Esophagus muscularis mucosa (tissue), 4 donors: ENCODE data around the gene NFATC1. TPM values are rescaled to one million over a fixed set of nuclear protein-coding genes. Genes with fewer than 3 reads are reported as not detected.

Source experiments
- DNase-seq: peaks from one replicate; pipeline ENCODE4 v3.0.0-alpha.2; 2017; ENCODE audit errors: extremely low spot score
- H3K27ac ChIP-seq, 4 donors: fragments of 200-600 bp; sonication (generic); replicated peaks in 1 of 4; 1 replicate in 3 of 4; 2 replicates in 1 of 4; pipeline ENCODE4 v1.5.1; 2016 to 2019; ENCODE audit warnings: mild to moderate bottlenecking in 1 of 4
- H3K27me3 ChIP-seq, 4 donors: fragments of 200-600 bp; sonication (generic); one replicate each; pipeline versions ENCODE4 v1.5.1 to v1.6.0; 2016 to 2019
- H3K36me3 ChIP-seq, 4 donors: fragments of 200-600 bp; sonication (generic); one replicate each; pipeline ENCODE4 v1.5.1; 2016 to 2019
- H3K4me1 ChIP-seq, 4 donors: fragments of 200-600 bp; sonication (generic); one replicate each; pipeline ENCODE4 v1.5.1; 2016 to 2019
- H3K4me3 ChIP-seq, 4 donors: fragments of 200-600 bp; sonication (generic); 1 replicate in 2 of 4; 2 replicates in 2 of 4; pipeline ENCODE4 v1.5.1; 2016 to 2019; ENCODE audit warnings: mild to moderate bottlenecking in 4 of 4, moderate library complexity in 1 of 4
- H3K9me3 ChIP-seq, 4 donors: fragments of 200-600 bp; sonication (generic); 1 replicate in 3 of 4; 2 replicates in 1 of 4; pipeline ENCODE4 v1.5.1; 2016 to 2019
- EP300 ChIP-seq: sonication (generic); formaldehyde crosslinking; IDR thresholded peaks from one replicate; pipeline ENCODE4 v1.6.1; 2017; ENCODE audit warnings: antibody characterized with exemption
- POLR2A ChIP-seq: fragments of 450-650 bp; IDR thresholded peaks from one replicate; pipeline ENCODE4 v1.6.1; 2017; ENCODE audit warnings: antibody characterized with exemption, moderate library complexity, mild to moderate bottlenecking, low read depth
- POLR2AphosphoS5 ChIP-seq, 2 donors: sonication (generic); formaldehyde crosslinking; IDR thresholded peaks; one replicate each; pipeline ENCODE4 v1.6.1; 2017; ENCODE audit warnings: antibody characterized with exemption in 2 of 2
- WGBS: methylation state at CpG from one replicate; pipeline ENCODE4 v1.1.5; 2018; 5-methylcytosine and 5-hydroxymethylcytosine counted together
- intact Hi-C: fragments of 100-400 bp; cut with DNase I; formaldehyde crosslinking; loops from one replicate; pipeline ENCODE4 v1.15.1; 2023
- total RNA-seq, 4 donors: library from RNA; depleted of rRNA; stranded (reverse); fragments of >200 nt; gene quantifications; one replicate each; pipeline versions ENCODE4 v1.1.0 to v1.2.1, GENCODE V29; 2016
- TF ChIP-seq, protein P1 (sequence below), 3 experiments: fragments of 200-600 bp in 2 of 3; fragments of 450-650 bp in 1 of 3; sonication (generic) in 2 of 3; IDR thresholded peaks; one replicate each; pipeline ENCODE4 v1.5.1; 2017 to 2019; ENCODE audit warnings: antibody characterized with exemption in 3 of 3, mild to moderate bottlenecking in 2 of 3, moderate library complexity in 1 of 3

The NFATC1 gene
- total RNA-seq, 4 donors from 2014 or later = 15.0 to 22.0 (median 17.8) TPM

DNA sequence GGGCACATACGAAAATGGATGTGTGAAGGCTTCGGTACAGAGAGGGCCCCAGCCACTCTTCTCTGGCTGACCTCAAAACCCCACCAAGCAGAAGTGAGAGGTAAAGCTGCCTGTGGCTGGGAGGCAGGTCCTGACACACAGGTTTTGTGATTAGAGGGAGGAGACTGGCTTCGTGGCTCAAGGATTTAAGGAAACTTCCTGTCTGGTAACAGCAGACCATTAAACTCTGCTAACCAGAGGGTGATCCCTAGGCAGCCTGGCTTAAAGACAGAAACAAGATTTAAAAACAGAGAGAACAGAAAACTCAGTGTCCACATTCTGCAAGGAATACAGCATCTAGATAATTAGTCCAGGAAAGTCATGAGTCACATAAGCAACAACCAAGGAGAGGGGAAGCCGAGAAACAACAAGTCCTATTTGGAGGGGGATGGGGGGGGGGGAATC lies 101.9 kb downstream of the NFATC1 start:
- peaks cover 0 to 19% (median 5%) of the 10 kb centered on the region in 4 donors for H3K9me3 ChIP-seq

GRCh38 chr18:79498662-79499061 lies 102.9 kb downstream of the NFATC1 start:
- no peak for DNase-seq
- peaks cover 0 to 16% (median 8%) of the 10 kb centered on the region in 4 donors for H3K36me3 ChIP-seq
- WGBS = 97% methylated on average over 6 of the region's 6 CpGs

More for the DNA sequence above, 101.9 kb downstream of the NFATC1 start:
- 63% methylated on average over 4 of the region's 4 CpGs for WGBS
- TF ChIP-seq POLR2A (no peak), EP300 (no peak)
- Histone ChIP-seq H3K27me3 (no peaks in the 10 kb centered on the region), H3K36me3 (peaks cover 0 to 20% (median 14%) of the 10 kb centered on the region in 4 donors), H3K4me3 (peak overlapping the region in 1 of 4 donors; percentile 15), H3K4me1 (peaks cover 6 to 26% (median 26%) of the 10 kb centered on the region in 4 donors), H3K27ac (peak overlapping the region; percentile 48 to 73 (median 67))
- intact Hi-C loops = no loop called here
- no peak for DNase-seq

GRCh38 chr18:79501006-79501405 lies 105.3 kb downstream of the NFATC1 start:
- H3K27ac ChIP-seq = no peak overlapping the region
- H3K36me3 ChIP-seq = peaks cover 0 to 11% (median 0%) of the 10 kb centered on the region in 4 donors
- TF ChIP-seq POLR2A (no peak), EP300 (no peak), POLR2AphosphoS5 (IDR thresholded peaks at IDR 0.05) (no peak)
- TF ChIP-seq, protein P1, sequence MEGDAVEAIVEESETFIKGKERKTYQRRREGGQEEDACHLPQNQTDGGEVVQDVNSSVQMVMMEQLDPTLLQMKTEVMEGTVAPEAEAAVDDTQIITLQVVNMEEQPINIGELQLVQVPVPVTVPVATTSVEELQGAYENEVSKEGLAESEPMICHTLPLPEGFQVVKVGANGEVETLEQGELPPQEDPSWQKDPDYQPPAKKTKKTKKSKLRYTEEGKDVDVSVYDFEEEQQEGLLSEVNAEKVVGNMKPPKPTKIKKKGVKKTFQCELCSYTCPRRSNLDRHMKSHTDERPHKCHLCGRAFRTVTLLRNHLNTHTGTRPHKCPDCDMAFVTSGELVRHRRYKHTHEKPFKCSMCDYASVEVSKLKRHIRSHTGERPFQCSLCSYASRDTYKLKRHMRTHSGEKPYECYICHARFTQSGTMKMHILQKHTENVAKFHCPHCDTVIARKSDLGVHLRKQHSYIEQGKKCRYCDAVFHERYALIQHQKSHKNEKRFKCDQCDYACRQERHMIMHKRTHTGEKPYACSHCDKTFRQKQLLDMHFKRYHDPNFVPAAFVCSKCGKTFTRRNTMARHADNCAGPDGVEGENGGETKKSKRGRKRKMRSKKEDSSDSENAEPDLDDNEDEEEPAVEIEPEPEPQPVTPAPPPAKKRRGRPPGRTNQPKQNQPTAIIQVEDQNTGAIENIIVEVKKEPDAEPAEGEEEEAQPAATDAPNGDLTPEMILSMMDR (IDR thresholded peaks at IDR 0.05) = no peak
- DNase-seq = no peak
- intact Hi-C loops = loop anchor here (5.0 kb wide), 1 partner anchor 44 kb away; no protein-coding TSS in a partner anchor
- peaks cover 0 to 19% (median 5%) of the 10 kb centered on the region in 4 donors for H3K9me3 ChIP-seq
- H3K27me3 ChIP-seq = no peaks in the 10 kb centered on the region
- H3K4me3 ChIP-seq = no peak overlapping the region
- 94% methylated on average over 4 of the region's 4 CpGs for WGBS
- H3K4me1 ChIP-seq = peaks cover 8 to 26% (median 25%) of the 10 kb centered on the region in 4 donors

More at GRCh38 chr18:79498662-79499061, 102.9 kb downstream of the NFATC1 start:
- peaks cover 0 to 19% (median 5%) of the 10 kb centered on the region in 4 donors for H3K9me3 ChIP-seq
- H3K4me3 ChIP-seq = no peak overlapping the region
- no peak for TF ChIP-seq EP300
- TF ChIP-seq, protein P1 (IDR thresholded peaks at IDR 0.05) = no peak
- no peak for TF ChIP-seq POLR2AphosphoS5 (IDR thresholded peaks at IDR 0.05)
- TF ChIP-seq POLR2A = no peak
- H3K27ac ChIP-seq = no peak overlapping the region
- intact Hi-C loops = no loop called here
- peaks cover 6 to 26% (median 26%) of the 10 kb centered on the region in 4 donors for H3K4me1 ChIP-seq
- no peaks in the 10 kb centered on the region for H3K27me3 ChIP-seq

DNA sequence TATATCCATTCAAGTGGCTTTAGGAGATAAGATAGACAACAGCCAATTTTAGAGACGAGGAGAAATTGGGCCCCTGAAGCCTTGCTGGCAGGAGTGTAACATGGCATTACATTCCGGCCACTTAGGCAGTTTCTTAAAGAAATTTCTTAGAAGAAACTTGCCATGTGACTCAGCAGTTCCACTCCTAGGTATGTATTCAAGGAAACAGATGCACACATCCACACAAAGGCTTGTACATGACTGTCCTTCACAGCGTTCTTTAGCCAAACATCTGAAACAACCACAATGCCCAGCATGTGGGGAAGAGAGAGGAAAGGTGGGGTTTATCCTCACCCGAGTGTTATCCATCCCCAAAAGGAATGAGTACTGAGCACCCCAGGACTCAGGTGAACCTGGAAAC lies 107.1 kb downstream of the NFATC1 start:
- Histone ChIP-seq H3K27ac (no peak overlapping the region), H3K9me3 (peaks cover 0 to 19% (median 5%) of the 10 kb centered on the region in 4 donors), H3K36me3 (no peaks in the 10 kb centered on the region), H3K4me3 (no peak overlapping the region), H3K4me1 (peaks cover 19 to 26% (median 24%) of the 10 kb centered on the region in 4 donors), H3K27me3 (no peaks in the 10 kb centered on the region)
- no peak for TF ChIP-seq POLR2A
- no peak for TF ChIP-seq EP300
- TF ChIP-seq POLR2AphosphoS5 (IDR thresholded peaks at IDR 0.05) = no peak
- TF ChIP-seq, protein P1 (IDR thresholded peaks at IDR 0.05) = no peak
- intact Hi-C loops = loop anchor here (5.0 kb wide), 1 partner anchor 45 kb away; no protein-coding TSS in a partner anchor
- 85% methylated on average over 4 of the region's 4 CpGs for WGBS
- no peak for DNase-seq

DNA sequence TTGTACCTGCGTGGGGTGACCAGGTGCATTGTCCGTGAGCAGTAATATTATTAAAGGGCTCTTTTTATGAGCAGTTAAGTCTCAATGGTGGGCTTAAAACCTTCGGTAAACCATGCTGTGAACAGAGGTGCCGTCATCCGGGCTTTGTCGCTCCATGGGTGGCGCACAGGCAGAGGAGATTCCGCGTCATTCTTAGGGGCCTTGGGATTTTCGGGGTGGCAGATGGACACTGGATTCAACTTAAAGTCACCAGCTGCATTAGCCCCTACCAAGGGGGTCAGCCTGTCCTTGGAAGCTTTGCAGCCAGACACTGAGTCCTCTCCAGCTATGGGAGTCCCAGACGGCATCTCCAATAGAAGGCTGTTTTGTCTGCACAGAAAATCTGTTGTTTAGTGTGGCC lies 107.7 kb downstream of the NFATC1 start:
- TF ChIP-seq, protein P1 (IDR thresholded peaks at IDR 0.05) = no peak
- no peak for TF ChIP-seq EP300
- no peak for TF ChIP-seq POLR2AphosphoS5 (IDR thresholded peaks at IDR 0.05)
- TF ChIP-seq POLR2A = no peak
- H3K27me3 ChIP-seq = no peaks in the 10 kb centered on the region
- H3K4me1 ChIP-seq = peaks cover 25 to 29% (median 27%) of the 10 kb centered on the region in 4 donors
- WGBS = 95% methylated on average over 11 of the region's 11 CpGs
- no peak overlapping the region for H3K27ac ChIP-seq
- H3K36me3 ChIP-seq = no peaks in the 10 kb centered on the region
- no peak for DNase-seq
- intact Hi-C loops = loop anchor here (5.0 kb wide), 1 partner anchor 46 kb away; no protein-coding TSS in a partner anchor
- H3K4me3 ChIP-seq = no peak overlapping the region
- peaks cover 0 to 17% (median 3%) of the 10 kb centered on the region in 4 donors for H3K9me3 ChIP-seq
